ENCODE results near the gene FTO.

FTO gene

GRCh38 chr16:54027995-54028394, 324.0 kb downstream of the FTO start:
- no peak for TF ChIP-seq CTCF (IDR thresholded peaks at IDR 0.05; ENCODE audit: low read depth, low read length)
- DNase-seq (ENCODE audit: low read depth in 2 of 2), result no peak
- H3K4me3 ChIP-seq (replicated peaks in 1 of 2; ENCODE audit: low read depth in 2 of 2, low read length in 2 of 2), result no peak overlapping the region

GRCh38 chr16:54030451-54030850, 326.5 kb downstream of the FTO start:
- no peak for TF ChIP-seq CTCF (IDR thresholded peaks at IDR 0.05; ENCODE audit: low read depth, low read length)
- H3K4me3 ChIP-seq (replicated peaks in 1 of 2; ENCODE audit: low read depth in 2 of 2, low read length in 2 of 2), result no peak overlapping the region
- no peak for DNase-seq (ENCODE audit: low read depth in 2 of 2)

GRCh38 chr16:54031107-54031760, 327.3 kb downstream of the FTO start:
- TF ChIP-seq CTCF (IDR thresholded peaks at IDR 0.05; ENCODE audit: low read depth, low read length), result no peak
- DNase-seq (ENCODE audit: low read depth in 2 of 2), result peak in 1 of 2 donors; percentile 71
- no peak overlapping the region for H3K4me3 ChIP-seq (replicated peaks in 1 of 2; ENCODE audit: low read depth in 2 of 2, low read length in 2 of 2)

- no peak overlapping the region for H3K4me3 ChIP-seq (replicated peaks in 1 of 2; ENCODE audit: low read depth in 2 of 2, low read length in 2 of 2)
- no peak for DNase-seq (ENCODE audit: low read depth in 2 of 2)
- TF ChIP-seq CTCF (IDR thresholded peaks at IDR 0.05; ENCODE audit: low read depth, low read length), result no peak
These were observed 329.8 kb downstream of the FTO start for GRCh38 chr16:54033747-54034146.

GRCh38 chr16:54034684-54035083, 330.7 kb downstream of the FTO start:
- no peak for TF ChIP-seq CTCF (IDR thresholded peaks at IDR 0.05; ENCODE audit: low read depth, low read length)
- peak; percentile 7 to 62 for DNase-seq (ENCODE audit: low read depth in 2 of 2)
- H3K4me3 ChIP-seq (replicated peaks in 1 of 2; ENCODE audit: low read depth in 2 of 2, low read length in 2 of 2), result no peak overlapping the region

- no peak for DNase-seq (ENCODE audit: low read depth in 2 of 2)
These were observed 336.5 kb downstream of the FTO start for GRCh38 chr16:54040480-54040879.

More at GRCh38 chr16:54040480-54040879, 336.5 kb downstream of the FTO start:
- H3K4me3 ChIP-seq (replicated peaks in 1 of 2; ENCODE audit: low read depth in 2 of 2, low read length in 2 of 2), result no peak overlapping the region
- no peak for TF ChIP-seq CTCF (IDR thresholded peaks at IDR 0.05; ENCODE audit: low read depth, low read length)
